ENCODE results near the gene SCGB1C1.

SCGB1C1 gene

GRCh38 chr11:205221-206001 is 12.5 kb downstream of the SCGB1C1 start:
- Histone ChIP-seq H3K27ac (ENCODE audit: low read depth, low read length) (no peak overlapping the region), H3K36me3 (ENCODE audit: control insufficient read depth in 1 of 2, insufficient read depth in 2 of 2, low read length in 2 of 2) (peaks cover 18 to 50% of the 10 kb centered on the region in 2 donors), H3K9me3 (ENCODE audit: control insufficient read depth in 1 of 2, low read length in 2 of 2) (no peaks in the 10 kb centered on the region), H3K9ac (ENCODE audit: low read depth in 1 of 2, low read length in 2 of 2) (peak overlapping the region; percentile 95 to 97), H3K4me3 (ENCODE audit: low read depth in 1 of 2, low read length in 2 of 2) (peak overlapping the region; percentile 82 to 96), H3K4me1 (ENCODE audit: control insufficient read depth in 1 of 2, insufficient read depth in 2 of 2, low read length in 2 of 2) (peaks cover 36 to 56% of the 10 kb centered on the region in 2 donors), H3K27me3 (ENCODE audit: control insufficient read depth in 1 of 2, insufficient read depth in 2 of 2, low read length in 2 of 2) (no peaks in the 10 kb centered on the region)

GRCh38 chr11:206002-206384 is 13.1 kb downstream of the SCGB1C1 start:
- H3K4me1 ChIP-seq (ENCODE audit: control insufficient read depth in 1 of 2, insufficient read depth in 2 of 2, low read length in 2 of 2), result peaks cover 39 to 62% of the 10 kb centered on the region in 2 donors
- no peak overlapping the region for H3K27ac ChIP-seq (ENCODE audit: low read depth, low read length)

GRCh38 chr11:206526-207207 is 13.8 kb downstream of the SCGB1C1 start:
- H3K9ac ChIP-seq (ENCODE audit: low read depth in 1 of 2, low read length in 2 of 2), result peak overlapping the region; percentile 95 to 97
- no peaks in the 10 kb centered on the region for H3K9me3 ChIP-seq (ENCODE audit: control insufficient read depth in 1 of 2, low read length in 2 of 2)
- H3K4me1 ChIP-seq (ENCODE audit: control insufficient read depth in 1 of 2, insufficient read depth in 2 of 2, low read length in 2 of 2), result peaks cover 41 to 60% of the 10 kb centered on the region in 2 donors
- H3K36me3 ChIP-seq (ENCODE audit: control insufficient read depth in 1 of 2, insufficient read depth in 2 of 2, low read length in 2 of 2), result peaks cover 29 to 57% of the 10 kb centered on the region in 2 donors
- peak overlapping the region; percentile 99 for H3K27ac ChIP-seq (ENCODE audit: low read depth, low read length)
- H3K4me3 ChIP-seq (ENCODE audit: low read depth in 1 of 2, low read length in 2 of 2), result peak overlapping the region; percentile 82 to 96
- H3K27me3 ChIP-seq (ENCODE audit: control insufficient read depth in 1 of 2, insufficient read depth in 2 of 2, low read length in 2 of 2), result no peaks in the 10 kb centered on the region

More at GRCh38 chr11:206002-206384, 13.1 kb downstream of the SCGB1C1 start:
- Histone ChIP-seq H3K9me3 (ENCODE audit: control insufficient read depth in 1 of 2, low read length in 2 of 2) (no peaks in the 10 kb centered on the region), H3K9ac (ENCODE audit: low read depth in 1 of 2, low read length in 2 of 2) (peak overlapping the region; percentile 95 to 97), H3K27me3 (ENCODE audit: control insufficient read depth in 1 of 2, insufficient read depth in 2 of 2, low read length in 2 of 2) (no peaks in the 10 kb centered on the region), H3K36me3 (ENCODE audit: control insufficient read depth in 1 of 2, insufficient read depth in 2 of 2, low read length in 2 of 2) (peaks cover 22 to 52% of the 10 kb centered on the region in 2 donors), H3K4me3 (ENCODE audit: low read depth in 1 of 2, low read length in 2 of 2) (peak overlapping the region; percentile 82 to 96)

- Histone ChIP-seq H3K4me1 (ENCODE audit: control insufficient read depth in 1 of 2, insufficient read depth in 2 of 2, low read length in 2 of 2) (peaks cover 41 to 53% of the 10 kb centered on the region in 2 donors), H3K27me3 (ENCODE audit: control insufficient read depth in 1 of 2, insufficient read depth in 2 of 2, low read length in 2 of 2) (no peaks in the 10 kb centered on the region), H3K9ac (ENCODE audit: low read depth in 1 of 2, low read length in 2 of 2) (peak within 1 kb of the TSS; percentile 98 to 100), H3K9me3 (ENCODE audit: control insufficient read depth in 1 of 2, low read length in 2 of 2) (no peaks in the 10 kb centered on the region), H3K27ac (ENCODE audit: low read depth, low read length) (peak within 1 kb of the TSS; percentile 99), H3K36me3 (ENCODE audit: control insufficient read depth in 1 of 2, insufficient read depth in 2 of 2, low read length in 2 of 2) (peaks cover 35 to 61% of the 10 kb centered on the region in 2 donors), H3K4me3 (ENCODE audit: low read depth in 1 of 2, low read length in 2 of 2) (peak within 1 kb of the TSS; percentile 82 to 96)
These were observed 14.5 kb downstream of the SCGB1C1 start, which contains the start of the genes BET1L and RIC8A for GRCh38 chr11:207208-207862. Gene BET1L, minus strand, starts transcription at chr11:207399. Its CDS starts 78 bp downstream, at chr11:207321. Gene RIC8A, plus strand, starts transcription at chr11:207708. Its CDS starts 1,147 bp downstream, at chr11:208855.

- H3K4me3 ChIP-seq (ENCODE audit: low read depth in 1 of 2, low read length in 2 of 2), result peak overlapping the region; percentile 82 to 96
- no peaks in the 10 kb centered on the region for H3K27me3 ChIP-seq (ENCODE audit: control insufficient read depth in 1 of 2, insufficient read depth in 2 of 2, low read length in 2 of 2)
- H3K9ac ChIP-seq (ENCODE audit: low read depth in 1 of 2, low read length in 2 of 2), result peak overlapping the region; percentile 98 to 100
- peak overlapping the region; percentile 99 for H3K27ac ChIP-seq (ENCODE audit: low read depth, low read length)
- peaks cover 41 to 49% of the 10 kb centered on the region in 2 donors for H3K4me1 ChIP-seq (ENCODE audit: control insufficient read depth in 1 of 2, insufficient read depth in 2 of 2, low read length in 2 of 2)
- no peaks in the 10 kb centered on the region for H3K9me3 ChIP-seq (ENCODE audit: control insufficient read depth in 1 of 2, low read length in 2 of 2)
- peaks cover 40 to 61% of the 10 kb centered on the region in 2 donors for H3K36me3 ChIP-seq (ENCODE audit: control insufficient read depth in 1 of 2, insufficient read depth in 2 of 2, low read length in 2 of 2)
These were observed 14.9 kb downstream of the SCGB1C1 start for GRCh38 chr11:207863-208180.

- H3K36me3 ChIP-seq (ENCODE audit: control insufficient read depth in 1 of 2, insufficient read depth in 2 of 2, low read length in 2 of 2), result peaks cover 45 to 61% of the 10 kb centered on the region in 2 donors
These were observed 15.5 kb downstream of the SCGB1C1 start for GRCh38 chr11:208181-208916.

GRCh38 chr11:208917-209260 is 16.0 kb downstream of the SCGB1C1 start:
- peak overlapping the region; percentile 82 to 96 for H3K4me3 ChIP-seq (ENCODE audit: low read depth in 1 of 2, low read length in 2 of 2)
- no peaks in the 10 kb centered on the region for H3K9me3 ChIP-seq (ENCODE audit: control insufficient read depth in 1 of 2, low read length in 2 of 2)
- H3K9ac ChIP-seq (ENCODE audit: low read depth in 1 of 2, low read length in 2 of 2), result peak overlapping the region; percentile 61 to 98
- no peaks in the 10 kb centered on the region for H3K27me3 ChIP-seq (ENCODE audit: control insufficient read depth in 1 of 2, insufficient read depth in 2 of 2, low read length in 2 of 2)
- H3K4me1 ChIP-seq (ENCODE audit: control insufficient read depth in 1 of 2, insufficient read depth in 2 of 2, low read length in 2 of 2), result peaks cover 37 to 45% of the 10 kb centered on the region in 2 donors
- H3K36me3 ChIP-seq (ENCODE audit: control insufficient read depth in 1 of 2, insufficient read depth in 2 of 2, low read length in 2 of 2), result peaks cover 47 to 59% of the 10 kb centered on the region in 2 donors
- H3K27ac ChIP-seq (ENCODE audit: low read depth, low read length), result peak overlapping the region; percentile 99

More at GRCh38 chr11:208181-208916, 15.5 kb downstream of the SCGB1C1 start:
- H3K27ac ChIP-seq (ENCODE audit: low read depth, low read length), result peak overlapping the region; percentile 99
- H3K4me3 ChIP-seq (ENCODE audit: low read depth in 1 of 2, low read length in 2 of 2), result peak overlapping the region; percentile 82 to 96
- H3K27me3 ChIP-seq (ENCODE audit: control insufficient read depth in 1 of 2, insufficient read depth in 2 of 2, low read length in 2 of 2), result no peaks in the 10 kb centered on the region
- peak overlapping the region; percentile 98 to 100 for H3K9ac ChIP-seq (ENCODE audit: low read depth in 1 of 2, low read length in 2 of 2)
- H3K4me1 ChIP-seq (ENCODE audit: control insufficient read depth in 1 of 2, insufficient read depth in 2 of 2, low read length in 2 of 2), result peaks cover 40 to 46% of the 10 kb centered on the region in 2 donors
- H3K9me3 ChIP-seq (ENCODE audit: control insufficient read depth in 1 of 2, low read length in 2 of 2), result no peaks in the 10 kb centered on the region

- no peaks in the 10 kb centered on the region for H3K9me3 ChIP-seq (ENCODE audit: control insufficient read depth in 1 of 2, low read length in 2 of 2)
- H3K27me3 ChIP-seq (ENCODE audit: control insufficient read depth in 1 of 2, insufficient read depth in 2 of 2, low read length in 2 of 2), result no peaks in the 10 kb centered on the region
- H3K4me1 ChIP-seq (ENCODE audit: control insufficient read depth in 1 of 2, insufficient read depth in 2 of 2, low read length in 2 of 2), result peaks cover 34 to 45% of the 10 kb centered on the region in 2 donors
- H3K27ac ChIP-seq (ENCODE audit: low read depth, low read length), result no peak overlapping the region
- peak overlapping the region; percentile 82 to 96 for H3K4me3 ChIP-seq (ENCODE audit: low read depth in 1 of 2, low read length in 2 of 2)
- peaks cover 49 to 59% of the 10 kb centered on the region in 2 donors for H3K36me3 ChIP-seq (ENCODE audit: control insufficient read depth in 1 of 2, insufficient read depth in 2 of 2, low read length in 2 of 2)
- H3K9ac ChIP-seq (ENCODE audit: low read depth in 1 of 2, low read length in 2 of 2), result peak overlapping the region; percentile 61 to 98
These were observed 16.6 kb downstream of the SCGB1C1 start for GRCh38 chr11:209275-210121.

Data from duodenal mucosa (tissue), 2 donors.